Measurements from ENCODE around the gene INSYN2A.

DNA sequence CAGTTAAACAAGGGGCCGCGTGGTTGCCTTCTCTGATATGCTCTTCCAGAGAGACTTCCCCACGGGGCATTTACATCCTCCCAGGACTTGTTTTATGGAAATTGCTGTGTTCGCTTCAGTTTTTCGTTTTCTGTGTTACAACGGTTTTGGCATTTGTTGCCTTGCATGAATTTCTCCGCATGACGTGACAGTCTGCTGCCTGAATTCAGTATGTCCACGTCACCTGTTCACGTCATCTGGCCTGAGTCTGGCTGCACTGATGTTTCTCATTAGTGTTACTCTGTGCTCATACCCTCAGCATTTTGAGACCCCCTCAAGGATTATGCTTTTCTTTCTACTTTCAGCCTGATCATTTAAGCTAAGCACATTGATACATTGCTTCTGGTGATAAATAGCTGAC lies 49.1 kb upstream of the INSYN2A start:
- TF ChIP-seq, protein P1, sequence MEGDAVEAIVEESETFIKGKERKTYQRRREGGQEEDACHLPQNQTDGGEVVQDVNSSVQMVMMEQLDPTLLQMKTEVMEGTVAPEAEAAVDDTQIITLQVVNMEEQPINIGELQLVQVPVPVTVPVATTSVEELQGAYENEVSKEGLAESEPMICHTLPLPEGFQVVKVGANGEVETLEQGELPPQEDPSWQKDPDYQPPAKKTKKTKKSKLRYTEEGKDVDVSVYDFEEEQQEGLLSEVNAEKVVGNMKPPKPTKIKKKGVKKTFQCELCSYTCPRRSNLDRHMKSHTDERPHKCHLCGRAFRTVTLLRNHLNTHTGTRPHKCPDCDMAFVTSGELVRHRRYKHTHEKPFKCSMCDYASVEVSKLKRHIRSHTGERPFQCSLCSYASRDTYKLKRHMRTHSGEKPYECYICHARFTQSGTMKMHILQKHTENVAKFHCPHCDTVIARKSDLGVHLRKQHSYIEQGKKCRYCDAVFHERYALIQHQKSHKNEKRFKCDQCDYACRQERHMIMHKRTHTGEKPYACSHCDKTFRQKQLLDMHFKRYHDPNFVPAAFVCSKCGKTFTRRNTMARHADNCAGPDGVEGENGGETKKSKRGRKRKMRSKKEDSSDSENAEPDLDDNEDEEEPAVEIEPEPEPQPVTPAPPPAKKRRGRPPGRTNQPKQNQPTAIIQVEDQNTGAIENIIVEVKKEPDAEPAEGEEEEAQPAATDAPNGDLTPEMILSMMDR (IDR thresholded peaks at IDR 0.05), result no peak
- TF ChIP-seq POLR2A (IDR thresholded peaks at IDR 0.05), result no peak

All from body of pancreas (tissue), 4 donors.